Prostate gland (tissue), 2 donors: ENCODE measurements around the gene UBE3D. TPM values are rescaled to one million over a fixed set of nuclear protein-coding genes. Genes with fewer than 3 reads are reported as not detected.
"Not testable (repeated sequence)": the region's sequence is repeated elsewhere in the genome, so short reads cannot be mapped to it uniquely, and the experiment has no call there.

Experiments used
- DNase-seq: peaks from one replicate; pipeline ENCODE4 v3.0.0-alpha.2; 2019; ENCODE audit warnings: low spot score
- H3K27ac ChIP-seq, 2 donors: fragments of 200-600 bp; sonication (generic); 2 replicates each; pipeline ENCODE4 v1.5.1; 2017 to 2019
- H3K27me3 ChIP-seq: fragments of 200-600 bp; sonication (generic); replicated peaks from 2 replicates; pipeline ENCODE4 v1.5.1; 2019; ENCODE audit not compliant: insufficient read depth
- H3K36me3 ChIP-seq, 2 donors: fragments of 200-600 bp; sonication (generic); 1 replicate in 1 of 2; 2 replicates in 1 of 2; pipeline versions ENCODE4 v1.5.1 to v1.8.1; 2017 to 2019
- H3K4me1 ChIP-seq: fragments of 200-600 bp; sonication (generic); replicated peaks from 2 replicates; pipeline ENCODE4 v1.5.1; 2019
- H3K4me3 ChIP-seq, 2 donors: fragments of 200-600 bp; sonication (generic); 2 replicates each; pipeline ENCODE4 v1.5.1; 2017 to 2019
- H3K9me3 ChIP-seq: fragments of 200-600 bp; sonication (generic); 2 replicates; pipeline ENCODE4 v1.5.1; 2017
- POLR2A ChIP-seq: fragments of 450-650 bp; IDR thresholded peaks from one replicate; pipeline ENCODE4 v1.6.1; 2016; ENCODE audit warnings: antibody characterized with exemption, mild to moderate bottlenecking
- POLR2AphosphoS5 ChIP-seq: sonication (generic); formaldehyde crosslinking; IDR thresholded peaks from one replicate; pipeline ENCODE4 v1.6.1; 2017; ENCODE audit warnings: antibody characterized with exemption
- WGBS: methylation state at CpG from one replicate; pipeline ENCODE4 v1.1.5; 2018; 5-methylcytosine and 5-hydroxymethylcytosine counted together
- intact Hi-C: fragments of 100-400 bp; cut with DNase I; formaldehyde crosslinking; loops from one replicate; pipeline ENCODE4 v1.14.2; 2022
- total RNA-seq, 2 donors: library from RNA; depleted of rRNA; stranded (reverse); fragments of >200 nt; gene quantifications; one replicate each; pipeline ENCODE4 v1.1.0, GENCODE V29; 2016
- TF ChIP-seq, protein P1 (sequence below), 4 experiments: fragments of 200-600 bp in 2 of 4; fragments of 450-650 bp in 2 of 4; sonication (generic) in 2 of 4; IDR thresholded peaks; 1 replicate in 3 of 4; 2 replicates in 1 of 4; pipeline ENCODE4 v1.5.1; 2016 to 2019; ENCODE audit warnings: antibody characterized with exemption in 4 of 4, mild to moderate bottlenecking in 2 of 4, moderate library complexity in 2 of 4

The UBE3D gene
- total RNA-seq, 2 donors from 2014 or later = 3.1 to 6.0 TPM

DNA sequence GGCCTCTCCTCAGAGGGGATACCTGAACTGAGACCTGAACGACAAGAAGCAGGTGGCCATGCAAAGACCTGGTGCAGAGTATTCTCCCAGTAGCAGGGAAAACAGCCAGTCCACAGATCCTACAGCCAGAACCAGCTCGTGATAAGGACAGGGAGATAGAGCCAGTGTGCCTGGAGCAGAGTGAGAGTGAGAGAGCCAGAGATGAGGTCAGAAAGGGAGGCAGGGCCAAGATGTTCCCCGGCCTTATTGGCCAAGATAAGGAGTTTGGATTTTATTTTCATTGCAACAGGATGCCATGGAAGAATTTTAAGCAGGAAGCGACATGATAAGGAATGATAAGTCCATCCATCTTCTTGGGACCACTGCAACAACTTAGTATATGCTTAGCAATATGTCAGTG lies 111.8 kb downstream of the UBE3D start:
- no peak for DNase-seq
- no peaks in the 10 kb centered on the region for H3K9me3 ChIP-seq
- WGBS = 38% methylated on average over 4 of the region's 4 CpGs
- H3K27me3 ChIP-seq = no peaks in the 10 kb centered on the region
- H3K4me3 ChIP-seq = no peak overlapping the region
- no peaks in the 10 kb centered on the region for H3K36me3 ChIP-seq
- intact Hi-C loops = no loop called here
- TF ChIP-seq, protein P1, sequence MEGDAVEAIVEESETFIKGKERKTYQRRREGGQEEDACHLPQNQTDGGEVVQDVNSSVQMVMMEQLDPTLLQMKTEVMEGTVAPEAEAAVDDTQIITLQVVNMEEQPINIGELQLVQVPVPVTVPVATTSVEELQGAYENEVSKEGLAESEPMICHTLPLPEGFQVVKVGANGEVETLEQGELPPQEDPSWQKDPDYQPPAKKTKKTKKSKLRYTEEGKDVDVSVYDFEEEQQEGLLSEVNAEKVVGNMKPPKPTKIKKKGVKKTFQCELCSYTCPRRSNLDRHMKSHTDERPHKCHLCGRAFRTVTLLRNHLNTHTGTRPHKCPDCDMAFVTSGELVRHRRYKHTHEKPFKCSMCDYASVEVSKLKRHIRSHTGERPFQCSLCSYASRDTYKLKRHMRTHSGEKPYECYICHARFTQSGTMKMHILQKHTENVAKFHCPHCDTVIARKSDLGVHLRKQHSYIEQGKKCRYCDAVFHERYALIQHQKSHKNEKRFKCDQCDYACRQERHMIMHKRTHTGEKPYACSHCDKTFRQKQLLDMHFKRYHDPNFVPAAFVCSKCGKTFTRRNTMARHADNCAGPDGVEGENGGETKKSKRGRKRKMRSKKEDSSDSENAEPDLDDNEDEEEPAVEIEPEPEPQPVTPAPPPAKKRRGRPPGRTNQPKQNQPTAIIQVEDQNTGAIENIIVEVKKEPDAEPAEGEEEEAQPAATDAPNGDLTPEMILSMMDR (IDR thresholded peaks at IDR 0.05) = no peak
- TF ChIP-seq POLR2A (no peak), POLR2AphosphoS5 (no peak)
- no peak overlapping the region for H3K27ac ChIP-seq
- no peaks in the 10 kb centered on the region for H3K4me1 ChIP-seq

DNA sequence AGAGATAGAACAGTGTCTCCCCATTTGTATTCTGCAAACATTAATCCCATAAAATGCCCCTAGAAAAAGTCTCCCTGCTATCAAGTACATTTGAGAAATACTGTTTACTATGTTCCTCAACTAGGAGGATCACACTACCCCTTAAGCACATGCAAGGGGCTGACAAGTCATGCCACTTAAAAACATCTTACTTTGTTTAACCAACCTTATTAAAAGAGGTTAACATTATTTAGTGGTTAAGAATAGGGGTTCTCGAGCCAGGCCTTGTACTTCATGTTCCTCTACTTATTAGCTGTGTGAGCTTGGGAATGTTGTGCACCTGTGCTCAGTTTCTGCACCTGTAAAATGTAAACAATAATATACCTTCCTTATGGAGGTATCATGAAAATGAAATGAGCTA lies 113.7 kb downstream of the UBE3D start:
- TF ChIP-seq, protein P1 (IDR thresholded peaks at IDR 0.05) = no peak
- TF ChIP-seq POLR2A = no peak
- TF ChIP-seq POLR2AphosphoS5 = no peak
- Histone ChIP-seq H3K4me3 (no peak overlapping the region), H3K9me3 (no peaks in the 10 kb centered on the region), H3K4me1 (no peaks in the 10 kb centered on the region), H3K36me3 (no peaks in the 10 kb centered on the region), H3K27me3 (no peaks in the 10 kb centered on the region), H3K27ac (no peak overlapping the region)
- intact Hi-C loops = no loop called here
- 91% methylated on average over 1 of the region's 1 CpG for WGBS
- DNase-seq = no peak

DNA sequence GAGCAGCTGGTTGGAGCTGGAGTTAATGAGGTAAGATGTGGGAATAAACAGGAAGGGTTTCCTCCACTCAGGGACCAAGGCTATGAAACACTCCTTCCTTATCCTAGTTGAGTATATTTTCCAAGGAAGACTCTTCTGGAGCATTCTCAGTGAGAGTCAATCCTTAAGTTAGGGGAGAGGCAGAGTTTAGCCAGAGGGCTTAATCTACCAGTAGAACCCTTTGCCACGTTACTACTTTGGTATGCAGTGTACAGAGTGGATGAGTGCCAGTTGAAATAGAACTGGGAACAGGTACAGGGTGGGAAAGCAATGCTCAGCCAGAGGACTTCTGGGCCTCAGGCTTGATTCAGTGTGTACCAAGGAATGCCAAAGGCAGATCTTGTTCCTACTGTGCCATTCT lies 114.3 kb downstream of the UBE3D start:
- H3K27me3 ChIP-seq = no peaks in the 10 kb centered on the region
- no peaks in the 10 kb centered on the region for H3K9me3 ChIP-seq
- no peaks in the 10 kb centered on the region for H3K4me1 ChIP-seq
- no peaks in the 10 kb centered on the region for H3K36me3 ChIP-seq
- intact Hi-C loops = no loop called here
- H3K27ac ChIP-seq = no peak overlapping the region
- no peak overlapping the region for H3K4me3 ChIP-seq
- no peak for DNase-seq
- TF ChIP-seq POLR2A = no peak
- no peak for TF ChIP-seq POLR2AphosphoS5
- TF ChIP-seq, protein P1 (IDR thresholded peaks at IDR 0.05) = no peak
- WGBS = 48% methylated on average over 1 of the region's 1 CpG

DNA sequence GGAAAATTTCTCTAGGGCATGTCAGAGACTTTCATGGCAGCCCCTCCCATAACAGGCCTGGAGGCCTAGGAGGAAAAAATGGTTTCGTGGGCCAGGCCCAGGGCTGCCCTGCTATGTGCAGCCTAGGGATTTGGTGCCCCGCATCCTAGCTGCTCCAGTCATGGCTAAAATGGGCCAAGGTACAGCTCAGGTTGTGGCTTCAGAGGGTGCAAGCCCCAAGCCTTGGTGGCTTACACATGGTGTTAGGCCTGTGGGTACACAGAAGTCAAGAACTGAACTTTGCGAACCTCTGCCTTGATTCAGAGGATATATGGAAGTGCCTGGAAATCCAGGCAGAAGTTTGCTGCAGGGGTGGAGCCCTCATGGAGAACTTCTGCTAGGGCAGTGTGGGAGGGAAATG lies 134.7 kb downstream of the UBE3D start:
- DNase-seq, H3K4me1 ChIP-seq, H3K36me3 ChIP-seq, H3K4me3 ChIP-seq, H3K27me3 ChIP-seq, intact Hi-C loops, H3K27ac ChIP-seq, H3K9me3 ChIP-seq: not testable (repeated sequence)
- WGBS = 96% methylated on average over 3 of the region's 3 CpGs

DNA sequence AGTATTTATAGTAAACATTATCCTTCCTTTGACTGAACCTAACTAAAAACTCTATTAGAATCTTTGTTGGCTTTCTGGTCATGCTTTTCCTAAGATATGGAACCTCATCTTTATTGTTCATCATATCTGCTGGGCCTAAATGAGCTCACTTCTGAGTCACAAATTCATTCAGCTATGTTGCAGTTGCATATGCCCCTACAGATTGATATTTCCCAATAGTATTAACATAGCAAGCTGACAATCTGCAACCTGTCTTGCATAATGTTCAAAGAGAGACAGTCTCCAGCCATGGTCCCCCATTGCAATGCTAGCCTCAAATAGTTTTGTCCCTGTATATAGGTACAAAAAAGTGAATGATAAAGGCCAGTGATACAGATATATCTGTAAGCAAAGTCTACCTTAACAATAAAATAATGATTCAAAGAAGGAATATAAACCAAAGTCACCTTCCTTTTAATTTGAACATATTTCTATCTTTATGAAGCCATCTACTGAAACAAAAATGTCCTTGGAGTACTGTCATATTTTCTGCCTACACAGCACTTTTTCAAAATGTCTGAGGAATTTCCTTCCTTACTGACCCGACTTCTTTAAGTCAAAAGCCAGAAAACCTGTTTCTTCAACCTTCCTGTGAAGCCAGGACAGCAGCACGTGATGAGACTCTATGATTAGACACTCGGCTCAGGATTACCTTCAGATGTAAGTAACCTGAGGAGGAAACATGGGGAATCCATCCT lies 140.7 kb downstream of the UBE3D start:
- intact Hi-C loops = no loop called here

More for the DNA sequence above, 140.7 kb downstream of the UBE3D start:
- Histone ChIP-seq H3K36me3 (no peaks in the 10 kb centered on the region), H3K4me1 (no peaks in the 10 kb centered on the region), H3K27ac (no peak overlapping the region), H3K9me3 (no peaks in the 10 kb centered on the region), H3K4me3 (no peak overlapping the region), H3K27me3 (no peaks in the 10 kb centered on the region)
- DNase-seq = no peak
- 44% methylated on average over 3 of the region's 3 CpGs for WGBS
- TF ChIP-seq, protein P1 (IDR thresholded peaks at IDR 0.05) = no peak
- no peak for TF ChIP-seq POLR2AphosphoS5
- no peak for TF ChIP-seq POLR2A
